Ishikawa (cell line): Measurements from ENCODE around the gene MCRS1.

Experiments used
- CEBPB ChIP-seq: IDR thresholded peaks from 2 replicates; pipeline ENCODE4 v1.6.1; 2012
- CREB1 ChIP-seq: IDR thresholded peaks from 2 replicates; pipeline ENCODE4 v1.6.1; 2012; ENCODE audit warnings: low read depth
- EGR1 ChIP-seq: IDR thresholded peaks from 2 replicates; pipeline ENCODE4 v1.6.1; 2012
- EP300 ChIP-seq: IDR thresholded peaks from 2 replicates; pipeline ENCODE4 v1.6.1; 2012; ENCODE audit warnings: borderline replicate concordance
- FOXM1 ChIP-seq: IDR thresholded peaks from 2 replicates; pipeline ENCODE4 v1.6.1; 2012; ENCODE audit warnings: low read depth, borderline replicate concordance
- NFIC ChIP-seq: IDR thresholded peaks from 2 replicates; pipeline ENCODE4 v1.6.1; 2012
- RAD21 ChIP-seq: IDR thresholded peaks from 2 replicates; pipeline ENCODE4 v1.6.1; 2012; ENCODE audit warnings: low read depth
- TAF1 ChIP-seq: IDR thresholded peaks from 2 replicates; pipeline ENCODE4 v1.6.1; 2012; ENCODE audit warnings: low read depth, mild to moderate bottlenecking
- TCF12 ChIP-seq: IDR thresholded peaks from 2 replicates; pipeline ENCODE4 v1.6.1; 2012; ENCODE audit warnings: low read depth
- TEAD4 ChIP-seq: IDR thresholded peaks from 2 replicates; pipeline ENCODE4 v1.6.1; 2012
- YY1 ChIP-seq: IDR thresholded peaks from 2 replicates; pipeline ENCODE4 v1.6.1; 2012; ENCODE audit warnings: low read depth
- ZBTB7A ChIP-seq: IDR thresholded peaks from 2 replicates; pipeline ENCODE4 v1.6.1; 2012; ENCODE audit warnings: low read depth
- TF ChIP-seq, protein P1 (sequence below): IDR thresholded peaks from 2 replicates; pipeline ENCODE4 v1.6.1; 2012
- TF ChIP-seq, protein P2 (sequence below): IDR thresholded peaks from 2 replicates; pipeline ENCODE4 v1.6.1; 2012; ENCODE audit warnings: low read depth, mild to moderate bottlenecking
- TF ChIP-seq, protein P3 (sequence below): IDR thresholded peaks from 2 replicates; pipeline ENCODE4 v1.6.1; 2012

The MCRS1 gene

DNA sequence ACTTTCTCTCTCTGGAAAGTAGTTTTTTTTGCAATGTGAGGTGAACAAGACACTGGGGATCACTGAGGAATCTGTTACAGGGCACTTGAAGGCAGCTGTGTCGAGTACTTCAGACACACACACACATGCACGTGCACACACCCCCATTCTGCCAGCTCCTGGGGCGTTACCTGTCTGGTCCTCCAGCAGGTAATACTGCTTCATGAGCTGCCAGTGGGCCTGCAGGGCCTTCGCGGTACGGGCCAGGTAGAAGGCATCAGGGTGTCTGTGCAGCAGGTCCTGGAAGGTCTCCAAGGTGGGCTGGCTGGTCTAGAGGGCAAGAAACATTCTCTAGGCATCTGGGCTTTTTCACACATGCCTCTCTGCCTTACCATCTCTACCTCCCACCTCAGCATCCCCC is 5.1 kb downstream of the MCRS1 start:
- TF ChIP-seq EP300 = no peak
- no peak for TF ChIP-seq TEAD4
- no peak for TF ChIP-seq CEBPB
- no peak for TF ChIP-seq EGR1
- TF ChIP-seq, protein P1, sequence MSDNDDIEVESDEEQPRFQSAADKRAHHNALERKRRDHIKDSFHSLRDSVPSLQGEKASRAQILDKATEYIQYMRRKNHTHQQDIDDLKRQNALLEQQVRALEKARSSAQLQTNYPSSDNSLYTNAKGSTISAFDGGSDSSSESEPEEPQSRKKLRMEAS = no peak
- TF ChIP-seq FOXM1 = no peak
- TF ChIP-seq CREB1 = no peak
- no peak for TF ChIP-seq RAD21
- no peak for TF ChIP-seq TCF12
- TF ChIP-seq, protein P2, sequence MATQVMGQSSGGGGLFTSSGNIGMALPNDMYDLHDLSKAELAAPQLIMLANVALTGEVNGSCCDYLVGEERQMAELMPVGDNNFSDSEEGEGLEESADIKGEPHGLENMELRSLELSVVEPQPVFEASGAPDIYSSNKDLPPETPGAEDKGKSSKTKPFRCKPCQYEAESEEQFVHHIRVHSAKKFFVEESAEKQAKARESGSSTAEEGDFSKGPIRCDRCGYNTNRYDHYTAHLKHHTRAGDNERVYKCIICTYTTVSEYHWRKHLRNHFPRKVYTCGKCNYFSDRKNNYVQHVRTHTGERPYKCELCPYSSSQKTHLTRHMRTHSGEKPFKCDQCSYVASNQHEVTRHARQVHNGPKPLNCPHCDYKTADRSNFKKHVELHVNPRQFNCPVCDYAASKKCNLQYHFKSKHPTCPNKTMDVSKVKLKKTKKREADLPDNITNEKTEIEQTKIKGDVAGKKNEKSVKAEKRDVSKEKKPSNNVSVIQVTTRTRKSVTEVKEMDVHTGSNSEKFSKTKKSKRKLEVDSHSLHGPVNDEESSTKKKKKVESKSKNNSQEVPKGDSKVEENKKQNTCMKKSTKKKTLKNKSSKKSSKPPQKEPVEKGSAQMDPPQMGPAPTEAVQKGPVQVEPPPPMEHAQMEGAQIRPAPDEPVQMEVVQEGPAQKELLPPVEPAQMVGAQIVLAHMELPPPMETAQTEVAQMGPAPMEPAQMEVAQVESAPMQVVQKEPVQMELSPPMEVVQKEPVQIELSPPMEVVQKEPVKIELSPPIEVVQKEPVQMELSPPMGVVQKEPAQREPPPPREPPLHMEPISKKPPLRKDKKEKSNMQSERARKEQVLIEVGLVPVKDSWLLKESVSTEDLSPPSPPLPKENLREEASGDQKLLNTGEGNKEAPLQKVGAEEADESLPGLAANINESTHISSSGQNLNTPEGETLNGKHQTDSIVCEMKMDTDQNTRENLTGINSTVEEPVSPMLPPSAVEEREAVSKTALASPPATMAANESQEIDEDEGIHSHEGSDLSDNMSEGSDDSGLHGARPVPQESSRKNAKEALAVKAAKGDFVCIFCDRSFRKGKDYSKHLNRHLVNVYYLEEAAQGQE = no peak
- TF ChIP-seq TAF1 = no peak
- TF ChIP-seq ZBTB7A = no peak
- TF ChIP-seq, protein P3, sequence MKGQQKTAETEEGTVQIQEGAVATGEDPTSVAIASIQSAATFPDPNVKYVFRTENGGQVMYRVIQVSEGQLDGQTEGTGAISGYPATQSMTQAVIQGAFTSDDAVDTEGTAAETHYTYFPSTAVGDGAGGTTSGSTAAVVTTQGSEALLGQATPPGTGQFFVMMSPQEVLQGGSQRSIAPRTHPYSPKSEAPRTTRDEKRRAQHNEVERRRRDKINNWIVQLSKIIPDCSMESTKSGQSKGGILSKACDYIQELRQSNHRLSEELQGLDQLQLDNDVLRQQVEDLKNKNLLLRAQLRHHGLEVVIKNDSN = no peak
- TF ChIP-seq NFIC = no peak
- TF ChIP-seq YY1 = no peak

DNA sequence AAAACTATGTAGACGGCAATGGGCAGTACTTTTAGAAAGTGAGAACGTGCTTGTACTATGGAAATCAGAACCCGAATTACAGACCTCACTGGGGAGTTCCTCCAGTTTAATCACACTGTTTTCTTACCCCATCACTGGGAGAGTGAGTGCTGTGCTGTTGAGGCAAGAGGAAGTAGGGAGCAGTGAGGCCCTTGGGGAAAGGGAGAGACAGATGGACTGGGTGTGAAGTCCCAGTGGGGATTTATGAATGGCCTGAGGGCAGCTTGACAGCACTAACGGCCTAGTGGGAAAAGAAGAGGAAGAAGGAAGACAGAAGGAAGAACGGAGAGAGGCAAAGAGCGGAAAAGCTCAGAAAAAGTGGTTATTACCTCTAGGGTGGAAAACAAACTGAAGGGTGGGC is 5.7 kb downstream of the MCRS1 start:
- no peak for TF ChIP-seq TCF12
- TF ChIP-seq RAD21 = no peak
- no peak for TF ChIP-seq NFIC
- TF ChIP-seq EP300 = no peak
- TF ChIP-seq FOXM1 = no peak
- TF ChIP-seq, protein P2 = no peak
- no peak for TF ChIP-seq CREB1
- TF ChIP-seq TAF1 = no peak
- TF ChIP-seq ZBTB7A = no peak

DNA sequence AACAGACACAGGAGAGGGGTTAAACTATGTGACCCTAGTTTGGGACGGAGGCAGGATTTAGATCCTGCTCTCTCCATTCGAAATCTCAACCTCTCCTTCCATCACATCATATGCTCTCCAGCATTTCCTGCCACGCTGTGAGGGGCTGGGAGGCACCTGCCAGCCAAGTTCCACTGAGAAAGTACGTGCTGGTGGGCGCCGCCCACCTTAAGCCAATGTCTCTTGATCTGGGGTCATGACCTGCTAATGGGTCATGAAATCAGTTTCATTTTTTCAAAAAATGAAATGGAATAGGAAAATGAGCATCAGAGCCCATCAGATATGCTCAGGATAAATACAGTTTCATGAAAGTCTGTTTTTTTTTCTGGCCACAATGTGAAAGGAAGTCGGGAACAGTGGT is 7.2 kb downstream of the MCRS1 start:
- TF ChIP-seq YY1 (no peak), ZBTB7A (no peak), TCF12 (no peak), RAD21 (no peak), TEAD4 (no peak), TAF1 (no peak), EP300 (no peak), CREB1 (no peak), CEBPB (no peak), NFIC (no peak), EGR1 (no peak), FOXM1 (no peak)
- TF ChIP-seq, protein P3 = no peak
- TF ChIP-seq, protein P2 = no peak
- TF ChIP-seq, protein P1 = no peak

DNA sequence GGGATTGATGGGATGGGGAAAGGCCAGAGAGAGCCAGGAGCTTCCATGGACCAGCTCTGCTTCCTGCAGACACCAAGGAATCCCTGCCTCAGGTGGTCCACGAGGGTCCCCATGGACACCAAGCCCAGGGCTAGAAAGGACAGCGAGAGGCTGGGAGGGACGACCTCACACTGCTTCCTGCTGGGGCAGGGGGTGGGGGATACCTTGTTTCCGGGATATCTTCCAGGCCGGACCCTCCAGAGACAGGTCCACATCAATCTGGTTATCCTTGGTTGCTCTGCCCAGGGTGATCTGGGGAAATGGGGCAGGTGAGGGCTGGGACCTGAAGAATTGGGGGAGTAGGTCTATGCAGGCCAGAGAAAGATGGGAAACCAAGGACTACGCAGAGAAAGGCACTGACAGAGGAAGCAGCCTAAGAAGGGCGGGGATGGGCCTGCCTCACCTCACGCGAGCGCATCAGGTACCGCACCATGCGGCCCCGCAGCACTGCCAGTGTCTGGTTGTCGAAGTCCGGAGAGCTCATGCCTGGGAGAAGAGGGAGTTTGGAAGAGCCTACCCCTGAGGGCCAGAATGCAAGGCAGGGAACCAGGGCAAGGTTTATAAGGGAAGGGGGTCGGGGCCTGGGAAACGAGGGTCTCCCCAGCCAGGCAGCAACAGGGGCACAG is 8.8 kb downstream of the MCRS1 start:
- no peak for TF ChIP-seq FOXM1
- no peak for TF ChIP-seq EP300
- no peak for TF ChIP-seq CREB1
- TF ChIP-seq TAF1 = no peak
- TF ChIP-seq TCF12 = no peak
- no peak for TF ChIP-seq RAD21
- TF ChIP-seq TEAD4 = no peak
- TF ChIP-seq, protein P2 = no peak
- TF ChIP-seq CEBPB = no peak
